ENCODE measurements around the gene SPATA22.

DNA sequence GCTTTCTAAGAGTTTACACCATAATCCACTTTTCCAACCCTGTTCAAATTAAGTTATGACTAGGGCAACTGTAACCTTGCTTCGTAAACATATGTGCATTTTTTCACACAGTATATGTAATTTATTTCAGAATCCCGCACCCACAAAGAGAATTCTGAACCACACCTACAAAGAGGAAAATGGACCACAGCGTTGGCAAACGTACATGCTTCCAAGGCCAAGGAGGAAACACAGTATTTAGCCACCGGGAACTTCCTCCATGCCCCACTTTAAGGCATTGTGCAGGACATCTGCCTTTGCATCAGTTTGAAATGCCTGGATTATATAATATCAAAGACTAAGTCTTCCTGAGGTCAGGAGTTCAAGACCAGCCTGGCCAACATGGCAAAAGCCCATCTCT lies 2.1 kb downstream of the SPATA22 start:
- TF ChIP-seq, protein P1, sequence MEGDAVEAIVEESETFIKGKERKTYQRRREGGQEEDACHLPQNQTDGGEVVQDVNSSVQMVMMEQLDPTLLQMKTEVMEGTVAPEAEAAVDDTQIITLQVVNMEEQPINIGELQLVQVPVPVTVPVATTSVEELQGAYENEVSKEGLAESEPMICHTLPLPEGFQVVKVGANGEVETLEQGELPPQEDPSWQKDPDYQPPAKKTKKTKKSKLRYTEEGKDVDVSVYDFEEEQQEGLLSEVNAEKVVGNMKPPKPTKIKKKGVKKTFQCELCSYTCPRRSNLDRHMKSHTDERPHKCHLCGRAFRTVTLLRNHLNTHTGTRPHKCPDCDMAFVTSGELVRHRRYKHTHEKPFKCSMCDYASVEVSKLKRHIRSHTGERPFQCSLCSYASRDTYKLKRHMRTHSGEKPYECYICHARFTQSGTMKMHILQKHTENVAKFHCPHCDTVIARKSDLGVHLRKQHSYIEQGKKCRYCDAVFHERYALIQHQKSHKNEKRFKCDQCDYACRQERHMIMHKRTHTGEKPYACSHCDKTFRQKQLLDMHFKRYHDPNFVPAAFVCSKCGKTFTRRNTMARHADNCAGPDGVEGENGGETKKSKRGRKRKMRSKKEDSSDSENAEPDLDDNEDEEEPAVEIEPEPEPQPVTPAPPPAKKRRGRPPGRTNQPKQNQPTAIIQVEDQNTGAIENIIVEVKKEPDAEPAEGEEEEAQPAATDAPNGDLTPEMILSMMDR (IDR thresholded peaks at IDR 0.05) = no peak
- TF ChIP-seq ZFX (IDR thresholded peaks at IDR 0.05; ENCODE audit: borderline replicate concordance) = no peak

Measured in 22Rv1 (cell line).